A549 treated with DMSO at 1 μM for 4 hours (cell line): Measurements from ENCODE around the gene CES2. TPM values are rescaled to one million over a fixed set of nuclear protein-coding genes. Genes with fewer than 3 reads are reported as not detected.

Experiments
- total RNA-seq: library from RNA; stranded (reverse); fragments of 200-300 nt; extraction: Qiagen RNA extraction; gene quantifications from 5 replicates; pipeline ENCODE4 v1.2.3, GENCODE V29; 2022; ENCODE audit warnings: low read depth

Gene CES2, protein sequence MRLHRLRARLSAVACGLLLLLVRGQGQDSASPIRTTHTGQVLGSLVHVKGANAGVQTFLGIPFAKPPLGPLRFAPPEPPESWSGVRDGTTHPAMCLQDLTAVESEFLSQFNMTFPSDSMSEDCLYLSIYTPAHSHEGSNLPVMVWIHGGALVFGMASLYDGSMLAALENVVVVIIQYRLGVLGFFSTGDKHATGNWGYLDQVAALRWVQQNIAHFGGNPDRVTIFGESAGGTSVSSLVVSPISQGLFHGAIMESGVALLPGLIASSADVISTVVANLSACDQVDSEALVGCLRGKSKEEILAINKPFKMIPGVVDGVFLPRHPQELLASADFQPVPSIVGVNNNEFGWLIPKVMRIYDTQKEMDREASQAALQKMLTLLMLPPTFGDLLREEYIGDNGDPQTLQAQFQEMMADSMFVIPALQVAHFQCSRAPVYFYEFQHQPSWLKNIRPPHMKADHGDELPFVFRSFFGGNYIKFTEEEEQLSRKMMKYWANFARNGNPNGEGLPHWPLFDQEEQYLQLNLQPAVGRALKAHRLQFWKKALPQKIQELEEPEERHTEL
- total RNA-seq: 27.9 to 31.7 TPM (median 28.9 TPM) in 5 replicates

DNA sequence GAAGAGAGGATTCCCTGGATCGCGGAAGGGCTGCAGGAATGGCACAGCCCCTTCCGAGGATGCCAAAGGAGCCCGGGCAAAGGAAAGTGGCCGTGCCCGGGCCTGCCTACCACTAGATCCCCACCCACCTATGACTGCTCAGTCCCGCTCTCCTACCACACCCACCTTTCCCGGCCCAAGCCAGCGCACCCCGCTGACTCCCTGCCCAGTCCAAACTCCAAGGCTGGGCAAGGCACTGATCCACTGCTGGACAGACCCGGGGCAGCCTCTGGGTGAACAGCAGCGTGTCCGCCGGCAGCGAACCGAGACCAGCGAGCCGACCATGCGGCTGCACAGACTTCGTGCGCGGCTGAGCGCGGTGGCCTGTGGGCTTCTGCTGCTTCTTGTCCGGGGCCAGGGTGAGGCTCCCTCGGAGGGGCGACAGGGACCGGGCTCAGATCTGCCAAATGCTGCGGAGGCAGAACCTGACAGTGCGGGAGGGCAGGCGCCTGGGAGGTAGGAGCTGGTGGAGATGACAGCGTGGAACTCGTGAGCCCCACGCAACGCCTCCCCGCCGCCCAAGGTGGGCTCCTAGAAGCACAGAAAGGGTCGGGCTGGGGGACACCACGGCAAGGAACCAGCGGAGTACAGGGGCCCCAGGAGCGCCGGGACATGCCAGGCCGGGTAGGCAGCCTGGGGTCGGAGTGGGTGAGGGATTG is at the start of gene CES2:
Gene CES2, plus strand, starts transcription at position 203 of the 698 bp plus-strand sequence. Its CDS starts 120 bp downstream, at position 323.

DNA sequence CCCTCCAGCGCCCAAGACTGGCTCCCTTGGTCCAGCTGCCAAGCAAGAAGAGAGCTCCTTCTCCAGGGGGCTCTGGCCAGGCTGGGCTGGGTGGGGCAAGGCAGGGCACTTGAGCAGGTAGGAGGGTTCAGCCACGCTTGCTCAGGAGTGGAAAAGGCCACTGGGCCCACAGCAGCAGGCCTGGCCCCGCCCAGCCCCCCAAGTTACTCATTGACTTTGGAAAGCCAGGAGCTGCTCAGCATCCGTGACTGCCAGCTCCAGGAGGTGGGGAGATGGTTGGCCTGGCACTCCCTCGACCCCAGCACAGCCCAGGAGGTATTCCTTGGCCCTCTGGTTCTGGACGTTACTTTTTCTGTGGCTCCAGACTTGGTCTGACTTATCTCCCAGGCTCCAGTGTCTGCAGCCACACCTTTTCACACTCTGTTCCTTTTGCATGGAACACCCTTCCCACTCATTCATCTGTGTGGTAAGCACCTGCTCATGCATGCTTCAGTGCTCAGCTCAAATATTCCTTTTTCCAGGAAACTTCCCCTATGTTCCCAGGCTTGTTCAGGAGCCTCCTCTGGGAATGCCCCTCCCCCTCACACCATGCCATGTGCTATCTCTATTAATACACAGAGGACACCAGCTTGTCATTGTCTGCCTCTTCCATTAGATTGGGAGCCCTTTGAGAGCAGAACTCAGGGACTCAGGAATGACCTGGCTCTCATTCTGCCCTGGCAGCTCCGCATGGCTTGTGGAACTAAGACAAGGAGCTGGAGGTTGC is 16.3 kb upstream of the CES2 start, which contains the start of gene CDH16:
Gene CDH16, minus strand, starts transcription at position 83 of the 766 bp plus-strand sequence. CDS start 820 bp downstream, outside the sequence.

DNA sequence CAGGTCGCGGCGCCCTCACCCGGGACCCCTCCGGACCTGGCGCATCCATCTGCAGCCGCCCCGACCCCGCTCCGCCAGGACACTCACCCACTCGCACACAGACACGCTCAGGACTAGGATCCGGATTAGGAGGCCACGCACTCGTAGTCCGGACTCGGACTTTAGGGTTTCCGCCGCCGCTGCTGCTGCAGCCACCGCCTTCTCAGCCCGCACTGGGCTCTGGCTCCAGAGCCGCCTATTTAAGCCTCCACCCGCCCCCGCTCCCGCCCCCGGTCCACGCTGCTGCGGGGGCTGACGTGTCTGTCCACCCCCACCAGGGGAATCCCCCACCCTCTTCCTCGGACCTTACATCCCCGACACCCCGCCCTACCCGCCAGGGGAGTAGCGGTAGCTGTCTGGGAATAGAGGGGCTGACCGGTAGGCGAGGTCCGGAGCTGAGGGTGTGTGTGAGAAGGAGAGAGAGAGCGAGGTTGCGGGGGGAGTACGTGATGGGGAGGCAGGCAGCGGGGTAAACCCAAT is 9.9 kb upstream of the CES2 start, which contains the start of gene RRAD:
Gene RRAD, minus strand, starts transcription at position 214 of the 519 bp plus-strand sequence. CDS start 356 bp downstream, outside the sequence.

DNA sequence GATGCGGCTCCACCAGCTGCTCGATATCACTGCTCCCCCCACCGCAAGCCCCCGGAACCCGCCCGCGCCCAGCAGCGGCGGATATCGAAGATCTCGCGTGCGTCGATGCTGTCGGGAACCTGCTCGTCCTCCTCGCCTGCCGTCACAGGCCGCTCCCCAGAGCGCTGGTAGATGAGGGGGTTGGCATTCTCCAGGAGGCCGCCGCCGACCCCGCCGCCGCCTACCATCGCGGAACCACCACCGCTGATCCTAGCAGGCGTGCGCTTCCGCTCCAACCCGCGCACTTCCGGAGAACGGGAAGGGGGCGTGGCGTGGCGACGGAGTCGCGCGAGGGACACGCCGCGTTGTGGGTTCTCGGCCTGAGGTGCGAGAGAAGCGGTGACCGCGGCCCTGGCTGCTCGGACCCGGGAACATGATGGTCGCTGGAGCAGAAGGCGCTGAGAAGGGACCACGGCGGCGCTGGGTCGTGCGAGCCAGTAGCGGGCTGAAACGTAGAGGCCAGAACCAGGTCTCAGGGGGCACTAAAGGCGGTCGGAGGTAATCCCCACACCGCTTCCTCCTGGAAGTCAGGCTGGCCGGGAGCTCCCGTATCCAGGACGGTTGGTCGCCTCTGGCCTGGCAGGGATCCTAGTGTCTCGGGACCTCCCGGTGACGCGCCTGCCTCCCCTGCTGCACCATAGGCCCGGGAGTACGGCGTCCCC is 1.0 kb upstream of the CES2 start, which contains the start of gene CIAO2B:
Gene CIAO2B, minus strand, starts transcription at position 265 of the 701 bp plus-strand sequence. Its CDS starts 38 bp downstream, at position 227.

DNA sequence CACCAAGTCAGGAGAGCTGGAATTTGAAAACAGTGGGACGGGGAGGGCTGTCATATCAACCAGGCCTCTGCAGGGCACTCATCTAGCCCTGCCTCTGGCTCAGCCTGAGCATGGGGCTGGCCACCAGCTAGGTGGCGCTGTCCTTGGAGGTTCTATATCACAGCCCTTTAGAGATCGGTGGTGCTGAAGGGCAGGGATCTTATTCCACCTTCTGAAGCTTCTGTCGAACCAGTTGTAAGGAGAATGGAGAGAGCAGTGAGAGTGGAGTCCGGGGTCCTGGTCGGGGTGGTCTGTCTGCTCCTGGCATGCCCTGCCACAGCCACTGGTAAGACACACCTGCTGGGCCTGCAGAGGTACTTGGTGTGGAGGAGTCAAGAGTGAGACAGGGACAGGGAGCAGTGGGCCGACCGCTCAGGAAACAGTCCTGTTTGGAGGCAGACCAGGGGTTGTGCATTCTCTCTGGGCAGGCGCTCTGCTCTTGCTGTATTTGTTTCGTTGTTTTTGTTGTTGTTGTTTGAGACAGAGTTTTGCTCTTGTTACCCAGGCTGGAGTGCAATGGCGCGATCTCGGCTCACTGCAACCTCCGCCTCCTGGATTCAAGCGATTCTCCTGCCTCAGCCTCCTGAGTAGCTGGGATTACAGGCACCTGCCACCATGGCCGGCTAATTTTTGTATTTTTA is 25.9 kb downstream of the CES2 start, which contains the start of gene CES3:
Gene CES3, plus strand, starts transcription at position 202 of the 680 bp plus-strand sequence. Its CDS starts 42 bp downstream, at position 244.

DNA sequence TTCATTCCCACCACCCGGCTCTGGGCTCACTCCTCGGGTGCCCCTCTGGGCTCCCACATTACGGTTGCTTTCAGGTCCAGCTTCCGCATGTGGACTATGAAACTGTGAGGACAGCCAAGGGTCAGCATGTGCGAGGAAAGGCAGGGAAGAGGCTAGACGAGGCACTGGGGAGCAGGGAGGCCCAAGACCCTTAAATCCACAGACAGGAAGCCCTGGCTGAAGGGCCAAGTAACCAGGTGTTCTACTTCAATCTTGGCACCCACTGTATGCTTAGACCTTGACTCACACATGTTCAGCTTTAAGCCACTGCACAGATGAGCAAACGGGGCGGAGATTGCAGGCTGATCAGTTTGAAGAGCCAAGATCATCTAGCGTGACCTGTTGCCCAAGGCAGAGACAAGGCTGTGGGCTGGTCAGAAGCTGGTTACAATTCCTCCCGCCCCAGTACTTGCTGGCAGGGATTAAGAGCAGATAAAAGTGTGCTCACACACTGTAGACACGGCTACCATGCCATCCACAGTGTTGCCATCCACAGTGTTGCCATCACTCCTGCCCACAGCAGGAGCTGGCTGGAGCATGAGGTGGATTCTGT is 53.0 kb downstream of the CES2 start, which contains the start of gene CES4A:
Gene CES4A, plus strand, starts transcription at position 393 of the 592 bp plus-strand sequence. Its CDS starts 184 bp downstream, at position 577.

Other genes starting within 250 kb of the CES2 start
- 23.9 to 40.7 TPM (median 34.9 TPM) in 5 replicates for gene CMTM4, start 238.8 kb upstream of the CES2 start, total RNA-seq
- 47.0 to 57.1 TPM (median 56.7 TPM) in 5 replicates for gene DYNC1LI2, start 183.9 kb upstream of the CES2 start, total RNA-seq
- 0.03 to 0.17 TPM in 2 of 5 replicates, not detected in the others for gene TERB1, start 133.9 kb upstream of the CES2 start, total RNA-seq
- 66.3 to 74.9 TPM (median 71.6 TPM) in 5 replicates for gene NAE1, start 104.5 kb upstream of the CES2 start, total RNA-seq
- 0.05 to 0.08 TPM in 2 of 5 replicates, not detected in the others for gene CA7, start 91.1 kb upstream of the CES2 start, total RNA-seq
- 5.5 to 7.8 TPM (median 6.3 TPM) in 5 replicates for gene PDP2, start 55.0 kb upstream of the CES2 start, total RNA-seq
- 0.15 to 0.26 TPM (median 0.16 TPM) in 5 replicates for gene CDH16, start 16.6 kb upstream of the CES2 start, total RNA-seq
- gene RRAD, start 10.0 kb upstream of the CES2 start, total RNA-seq: 9.6 to 19.5 TPM (median 11.4 TPM) in 5 replicates
- gene CIAO2B, start 1.1 kb upstream of the CES2 start, total RNA-seq: 131 to 174 TPM (median 163 TPM) in 5 replicates
- 1.7 to 2.1 TPM (median 2.1 TPM) in 5 replicates for gene CES3, start 25.8 kb downstream of the CES2 start, total RNA-seq
- gene CES4A, start 53.1 kb downstream of the CES2 start, total RNA-seq: 1.2 to 2.1 TPM (median 1.7 TPM) in 5 replicates
- 49.8 to 56.1 TPM (median 50.4 TPM) in 5 replicates for gene CBFB, start 93.6 kb downstream of the CES2 start, total RNA-seq
- 24.2 to 27.0 TPM (median 25.3 TPM) in 5 replicates for gene PHAF1, start 174.4 kb downstream of the CES2 start, total RNA-seq
- gene B3GNT9, start 215.5 kb downstream of the CES2 start, total RNA-seq: 6.2 to 8.7 TPM (median 7.8 TPM) in 5 replicates
- gene TRADD, start 224.4 kb downstream of the CES2 start, total RNA-seq: 14.3 to 19.1 TPM (median 18.5 TPM) in 5 replicates
- 6.1 to 10.3 TPM (median 7.8 TPM) in 5 replicates for gene FBXL8, start 224.4 kb downstream of the CES2 start, total RNA-seq
- gene HSF4, start 229.2 kb downstream of the CES2 start, total RNA-seq: 10.6 to 19.1 TPM (median 15.0 TPM) in 5 replicates
- 38.3 to 52.2 TPM (median 50.1 TPM) in 5 replicates for gene NOL3, start 235.0 kb downstream of the CES2 start, total RNA-seq
- gene MATCAP1, start 248.4 kb downstream of the CES2 start, total RNA-seq: 4.0 to 7.4 TPM (median 5.9 TPM) in 5 replicates